Vagina (tissue), 2 donors: Measurements from ENCODE around the gene C9orf153.

Experiments
- POLR2A ChIP-seq, 2 donors: fragments of 450-650 bp; IDR thresholded peaks; one replicate each; pipeline ENCODE4 v1.6.1; 2017; ENCODE audit warnings: antibody characterized with exemption in 2 of 2, mild to moderate bottlenecking in 2 of 2, moderate library complexity in 2 of 2
- POLR2AphosphoS5 ChIP-seq, 2 donors: sonication (generic); formaldehyde crosslinking; IDR thresholded peaks; one replicate each; pipeline ENCODE4 v1.9.0; 2017; ENCODE audit warnings: antibody characterized with exemption in 2 of 2, mild to moderate bottlenecking in 2 of 2, low read depth in 1 of 2; ENCODE audit not compliant: insufficient read depth in 1 of 2
- TF ChIP-seq, protein P1 (sequence below), 3 experiments: fragments of 450-650 bp in 2 of 3; fragments of 200-600 bp in 1 of 3; sonication (generic) in 1 of 3; IDR thresholded peaks; one replicate each; pipeline ENCODE4 v1.5.1; 2017 to 2019; ENCODE audit warnings: antibody characterized with exemption in 3 of 3, mild to moderate bottlenecking in 2 of 3, moderate library complexity in 2 of 3

DNA sequence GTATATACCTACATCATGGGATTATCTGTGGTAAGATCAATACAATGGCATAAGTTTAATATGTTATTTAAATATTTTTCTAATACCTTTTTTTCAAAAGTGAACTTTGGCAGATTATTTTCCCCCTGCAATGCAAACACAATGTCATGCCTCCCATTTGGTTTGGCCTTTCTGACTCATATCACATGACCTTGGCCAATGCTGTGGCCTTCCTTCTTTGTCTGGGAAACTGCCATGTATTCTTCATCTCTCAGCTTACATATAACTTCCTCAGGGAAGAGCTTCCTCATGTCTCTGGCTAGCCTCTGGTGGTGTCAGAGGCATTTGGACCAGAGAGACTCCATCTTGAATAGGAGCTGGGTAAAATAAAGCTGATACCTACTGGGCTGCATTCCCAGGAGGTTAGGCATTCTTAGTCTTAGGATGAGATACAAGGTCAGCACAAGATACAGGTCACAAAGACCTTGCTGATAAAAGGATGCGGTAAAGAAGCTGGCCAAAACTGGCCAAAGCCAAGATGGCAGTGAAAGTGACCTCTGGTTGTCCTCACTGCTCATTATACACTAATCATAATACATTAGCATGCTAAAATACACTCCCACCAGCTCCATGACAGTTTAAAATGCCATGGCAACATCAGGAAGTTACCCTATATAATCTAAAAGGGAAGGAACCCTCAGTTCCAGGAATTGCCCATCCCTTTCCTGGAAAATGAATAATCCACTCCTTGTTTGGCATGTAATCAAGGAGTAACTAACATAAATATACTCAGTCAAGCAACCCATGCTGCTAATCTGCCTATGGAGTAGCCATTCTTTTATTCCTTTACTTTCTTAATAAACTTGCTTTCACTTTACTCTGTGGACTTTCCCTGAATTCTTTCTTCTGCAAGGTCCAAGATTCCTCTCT, 76.0 kb downstream of the C9orf153 start:
- TF ChIP-seq, protein P1, sequence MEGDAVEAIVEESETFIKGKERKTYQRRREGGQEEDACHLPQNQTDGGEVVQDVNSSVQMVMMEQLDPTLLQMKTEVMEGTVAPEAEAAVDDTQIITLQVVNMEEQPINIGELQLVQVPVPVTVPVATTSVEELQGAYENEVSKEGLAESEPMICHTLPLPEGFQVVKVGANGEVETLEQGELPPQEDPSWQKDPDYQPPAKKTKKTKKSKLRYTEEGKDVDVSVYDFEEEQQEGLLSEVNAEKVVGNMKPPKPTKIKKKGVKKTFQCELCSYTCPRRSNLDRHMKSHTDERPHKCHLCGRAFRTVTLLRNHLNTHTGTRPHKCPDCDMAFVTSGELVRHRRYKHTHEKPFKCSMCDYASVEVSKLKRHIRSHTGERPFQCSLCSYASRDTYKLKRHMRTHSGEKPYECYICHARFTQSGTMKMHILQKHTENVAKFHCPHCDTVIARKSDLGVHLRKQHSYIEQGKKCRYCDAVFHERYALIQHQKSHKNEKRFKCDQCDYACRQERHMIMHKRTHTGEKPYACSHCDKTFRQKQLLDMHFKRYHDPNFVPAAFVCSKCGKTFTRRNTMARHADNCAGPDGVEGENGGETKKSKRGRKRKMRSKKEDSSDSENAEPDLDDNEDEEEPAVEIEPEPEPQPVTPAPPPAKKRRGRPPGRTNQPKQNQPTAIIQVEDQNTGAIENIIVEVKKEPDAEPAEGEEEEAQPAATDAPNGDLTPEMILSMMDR (IDR thresholded peaks at IDR 0.05), result no peak
- no peak for TF ChIP-seq POLR2AphosphoS5 (IDR thresholded peaks at IDR 0.05; ENCODE audit: insufficient read depth in 1 of 2, low read depth in 1 of 2)
- TF ChIP-seq POLR2A (IDR thresholded peaks at IDR 0.05), result no peak
